K562 (cell line): ENCODE measurements around the gene FOXP3. TPM values are rescaled to one million over a fixed set of nuclear protein-coding genes. Genes with fewer than 3 reads are reported as not detected.

Experiments
- CTBP1 ChIP-seq: fragments of 450-650 bp; IDR thresholded peaks from 2 replicates; pipeline ENCODE4 v1.6.1; 2016; ENCODE audit warnings: borderline replicate concordance
- DIDO1 ChIP-seq: fragments of 450-650 bp; IDR thresholded peaks from 2 replicates; pipeline ENCODE4 v1.6.1; 2016; ENCODE audit warnings: low read depth, missing biosample characterization, missing genetic modification characterization
- ELK1 ChIP-seq: sonication (generic); formaldehyde crosslinking; IDR thresholded peaks from 2 replicates; pipeline ENCODE4 v1.8.1; 2022; ENCODE audit warnings: missing genetic modification reagents
- EWSR1 ChIP-seq: fragments of 450-650 bp; IDR thresholded peaks from 2 replicates; pipeline ENCODE4 v1.6.1; 2018; ENCODE audit warnings: borderline replicate concordance, mild to moderate bottlenecking, low read depth, moderate library complexity; ENCODE audit not compliant: partially characterized antibody
- GATAD2B ChIP-seq: fragments of 450-650 bp; IDR thresholded peaks from 2 replicates; pipeline ENCODE4 v1.6.1; 2017; ENCODE audit warnings: mild to moderate bottlenecking, borderline replicate concordance
- KLF1 ChIP-seq: fragments of 450-650 bp; IDR thresholded peaks from 2 replicates; pipeline ENCODE4 v1.6.1; 2016; ENCODE audit warnings: missing genetic modification characterization, missing compliant biosample characterization
- MCM2 ChIP-seq: fragments of 450-650 bp; IDR thresholded peaks from 2 replicates; pipeline ENCODE4 v1.6.1; 2017; ENCODE audit warnings: low read depth, mild to moderate bottlenecking
- NCOA1 ChIP-seq: fragments of 450-650 bp; IDR thresholded peaks from 2 replicates; pipeline ENCODE4 v1.6.1; 2016; ENCODE audit warnings: low read depth
- NCOR1 ChIP-seq: fragments of 450-650 bp; IDR thresholded peaks from 2 replicates; pipeline ENCODE4 v1.6.1; 2016; ENCODE audit warnings: mild to moderate bottlenecking, moderate library complexity
- NELFE ChIP-seq: IDR thresholded peaks from 2 replicates; pipeline ENCODE4 v1.6.1; 2011; ENCODE audit warnings: mild to moderate bottlenecking; ENCODE audit not compliant: insufficient read depth, insufficient read length
- NR2F6 ChIP-seq: fragments of 450-650 bp; formaldehyde crosslinking; IDR thresholded peaks from 2 replicates; pipeline ENCODE4 v1.4.0; 2020; ENCODE audit warnings: mild to moderate bottlenecking
- RFX1 ChIP-seq: fragments of 450-650 bp; IDR thresholded peaks from 2 replicates; pipeline ENCODE4 v1.6.1; 2016; ENCODE audit warnings: mild to moderate bottlenecking, moderate library complexity
- STAT6 ChIP-seq: sonication (generic); formaldehyde crosslinking; IDR thresholded peaks from 2 replicates; pipeline ENCODE4 v1.8.1; 2023; ENCODE audit warnings: mild to moderate bottlenecking, missing genetic modification reagents
- SUPT5H ChIP-seq: fragments of 450-650 bp; IDR thresholded peaks from 2 replicates; pipeline ENCODE4 v1.6.1; 2016
- TAF1 ChIP-seq: IDR thresholded peaks from 2 replicates; pipeline ENCODE4 v1.6.1; 2011; ENCODE audit warnings: mild to moderate bottlenecking, low read length, moderate library complexity; ENCODE audit not compliant: insufficient read depth, control insufficient read depth, severe bottlenecking; ENCODE audit errors: extremely low read depth
- THRB ChIP-seq: fragments of 450-650 bp; formaldehyde crosslinking; conservative IDR thresholded peaks from 2 replicates; pipeline ENCODE4 v1.4.0; 2022; ENCODE audit warnings: mild to moderate bottlenecking, missing genetic modification characterization
- USF2 ChIP-seq: sonication (generic); formaldehyde crosslinking; IDR thresholded peaks from 2 replicates; pipeline ENCODE4 v1.5.0; 2020; ENCODE audit warnings: missing genetic modification reagents
- WHSC1 ChIP-seq: IDR thresholded peaks from one replicate; pipeline ENCODE4 v1.6.1; 2012; ENCODE audit warnings: low read length, control low read depth, inconsistent platforms
- ZBTB49 ChIP-seq: sonication (generic); formaldehyde crosslinking; IDR thresholded peaks from 2 replicates; pipeline ENCODE4 v1.8.0; 2022; ENCODE audit warnings: missing genetic modification reagents, mild to moderate bottlenecking, borderline replicate concordance
- ZFP1 ChIP-seq: fragments of 450-650 bp; formaldehyde crosslinking; IDR thresholded peaks from 2 replicates; pipeline ENCODE4 v1.4.0; 2020; ENCODE audit warnings: mild to moderate bottlenecking, mixed read lengths
- ZFPM2 ChIP-seq: fragments of 250-450 bp; sonication (Bioruptor Pico); IDR thresholded peaks from 2 replicates; pipeline ENCODE4 v1.5.1; 2022; ENCODE audit warnings: mild to moderate bottlenecking
- ZNF134 ChIP-seq: fragments of 250-450 bp; sonication (Bioruptor Pico); conservative IDR thresholded peaks from 2 replicates; pipeline ENCODE4 v1.4.0; 2020
- ZNF146 ChIP-seq: IDR thresholded peaks from one replicate; pipeline ENCODE4 v1.6.1; 2018; ENCODE audit warnings: missing compliant biosample characterization; ENCODE audit not compliant: unreplicated experiment
- ZNF778 ChIP-seq: fragments of 450-650 bp; formaldehyde crosslinking; IDR thresholded peaks from 2 replicates; pipeline ENCODE4 v1.4.0; 2020; ENCODE audit warnings: mild to moderate bottlenecking, moderate library complexity
- polyA plus RNA-seq, 8 experiments: library from polyadenylated mRNA; depleted of rRNA in 4 of 8; stranded (reverse) in 5 of 8; unstranded in 3 of 8; fragments of >200 nt; fragmentation: Nextera tagmentation in 2 of 8; fragmentation: Illumina TruSeq in 1 of 8; extraction: Ambion mirVana in 2 of 8; extraction: Trizol in 1 of 8; gene quantifications; 2 replicates each; pipeline versions ENCODE4 v1.2.1 to v1.2.3, GENCODE V29; 2011 to 2014; ENCODE audit warnings: inconsistent platforms in 1 of 8, missing spikeins in 1 of 8
- total RNA-seq, 7 experiments: library from RNA; depleted of rRNA in 6 of 7; stranded (reverse); fragments of >200 nt in 6 of 7; fragmentation: Illumina TruSeq in 2 of 7; extraction: Trizol in 2 of 7; gene quantifications; 2 replicates each; pipeline versions ENCODE4 v1.2.1 to v1.2.3, GENCODE V29; 2011 to 2021; ENCODE audit warnings: low replicate concordance in 1 of 7

Gene FOXP3
- total and polyA plus RNA-seq, 9 of the 15 experiments (the other 6 are each of a cell fraction or from before 2014, with no cell fraction given): 0.04 to 0.24 (median 0.07) TPM; not detected in 4

GRCh38 chrX:49244207-49244606 is 20.3 kb downstream of the FOXP3 start (continued):
- no peak for TF ChIP-seq DIDO1 (tag)
- peak; percentile 94; the same call in 1 of the 2 replicates for TF ChIP-seq NCOA1
- TF ChIP-seq ZNF134 (CRISPR knock-in tag): no peak
- TF ChIP-seq WHSC1: no peak
- TF ChIP-seq ZFPM2 (CRISPR knock-in tag): no peak
- TF ChIP-seq EWSR1: no peak
- peak; percentile 99 for TF ChIP-seq NCOR1
- no peak for TF ChIP-seq STAT6 (CRISPR knock-in tag)
- TF ChIP-seq KLF1 (tag): no peak
- TF ChIP-seq ZNF778 (CRISPR knock-in tag): no peak
- TF ChIP-seq NELFE: no peak
- TF ChIP-seq CTBP1: peak; percentile 71; the same call in 1 of the 2 replicates
- TF ChIP-seq ELK1 (CRISPR knock-in tag): no peak
- TF ChIP-seq THRB (CRISPR knock-in tag): no peak
- TF ChIP-seq USF2 (CRISPR knock-in tag): no peak
- TF ChIP-seq GATAD2B: peak; percentile 88
- TF ChIP-seq TAF1: no peak
- TF ChIP-seq ZNF146 (CRISPR knock-in tag): no peak
- TF ChIP-seq ZFP1 (CRISPR knock-in tag): no peak
- TF ChIP-seq ZBTB49 (CRISPR knock-in tag): no peak
- no peak for TF ChIP-seq SUPT5H
- no peak for TF ChIP-seq RFX1
- no peak for TF ChIP-seq NR2F6
- TF ChIP-seq MCM2: no peak
